Suppressor macrophage treated with lipopolysaccharide for 1 hour (primary cell): ENCODE measurements around the gene CLCN2.

Source experiments
- DNase-seq, 3 donors: peaks; one replicate each; pipeline ENCODE4 v3.0.0-alpha.2; 2020 to 2022

CLCN2 gene

DNA sequence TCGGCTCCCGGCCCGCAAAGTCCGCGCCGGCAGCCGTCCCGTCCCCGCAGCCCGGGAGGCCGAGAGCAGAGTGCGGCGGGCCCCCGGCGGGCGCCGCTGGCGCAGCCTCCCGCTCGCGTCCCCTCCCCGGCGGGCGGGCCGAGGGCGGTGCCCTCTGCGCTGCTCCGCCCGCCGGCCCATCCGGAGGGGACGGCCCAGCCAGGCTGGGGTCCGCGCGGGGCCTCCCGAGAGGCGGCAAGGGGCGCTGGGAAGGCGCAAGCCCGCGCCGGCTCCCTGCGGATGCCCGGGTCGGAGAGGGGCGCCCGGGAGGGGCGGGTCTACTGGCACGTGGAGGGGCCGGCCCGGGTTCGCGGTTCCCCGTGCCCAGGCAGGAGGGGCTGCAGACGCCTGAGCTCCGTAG is at the start of gene CLCN2, which contains the start of gene POLR2H:
Gene CLCN2 (minus strand): TSS at position 74 of the 400 bp plus-strand sequence. CDS start 126 bp downstream, outside the sequence.
Gene POLR2H (plus strand): TSS at position 179 of the 400 bp plus-strand sequence. CDS start 1,783 bp downstream, outside the sequence.
- DNase-seq = peak; percentile 55 to 86 (median 66)

DNA sequence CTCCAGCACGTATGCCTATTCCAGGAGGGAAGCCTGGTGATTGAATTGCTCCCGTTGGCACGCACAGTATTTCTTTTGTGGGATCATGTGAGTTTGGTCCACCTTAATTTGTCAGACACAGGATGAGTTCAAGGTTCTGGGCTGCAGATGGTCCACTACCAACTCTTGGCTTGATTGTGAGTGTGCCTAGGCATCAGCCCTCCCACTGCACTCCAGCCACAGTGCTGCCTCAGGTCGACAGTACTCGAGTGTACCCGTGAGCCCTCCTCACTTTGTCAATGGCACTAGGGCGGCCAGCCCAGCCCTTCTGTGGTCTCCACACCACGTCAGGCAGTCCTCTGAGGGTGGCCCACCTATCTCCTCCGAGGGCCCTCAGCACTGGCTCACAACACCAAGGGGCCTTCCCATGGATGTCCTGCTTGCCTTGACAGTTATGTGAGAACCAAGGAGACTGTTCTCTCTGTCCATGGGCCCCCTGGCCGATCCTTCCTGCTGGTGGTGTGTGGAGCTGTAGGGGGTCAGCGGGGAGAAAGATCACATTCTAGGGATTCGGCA is 48.6 kb upstream of the CLCN2 start:
- DNase-seq = no peak

DNA sequence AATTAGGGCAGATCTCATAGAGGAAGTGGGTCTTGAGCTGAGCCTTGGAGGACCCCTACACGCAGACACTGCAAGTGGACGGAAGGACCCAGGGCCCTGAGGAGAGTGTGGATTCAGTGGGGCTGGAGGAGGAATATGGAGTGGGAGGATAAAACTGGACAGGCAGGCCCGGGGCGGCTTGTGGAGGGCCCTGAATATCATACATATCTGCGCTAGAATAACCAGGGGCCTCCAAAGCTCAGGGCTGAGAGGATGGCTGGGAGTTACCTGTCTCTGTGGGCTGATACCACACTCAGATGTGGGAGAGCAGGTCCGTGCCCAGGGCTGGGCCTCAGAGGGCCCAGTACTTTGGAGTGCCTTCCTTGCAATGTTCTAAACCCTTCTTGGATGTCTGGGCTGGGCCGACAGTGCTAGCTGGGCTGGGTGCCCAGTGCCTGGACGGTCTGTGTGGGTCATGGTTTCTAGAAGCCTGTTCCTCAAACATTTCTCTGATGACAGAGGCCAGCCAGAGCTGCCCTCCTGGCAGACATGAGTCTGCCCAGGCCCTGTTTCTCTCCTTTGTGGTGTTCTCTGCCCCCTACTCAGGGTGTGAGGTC is 48.0 kb upstream of the CLCN2 start:
- DNase-seq = no peak

DNA sequence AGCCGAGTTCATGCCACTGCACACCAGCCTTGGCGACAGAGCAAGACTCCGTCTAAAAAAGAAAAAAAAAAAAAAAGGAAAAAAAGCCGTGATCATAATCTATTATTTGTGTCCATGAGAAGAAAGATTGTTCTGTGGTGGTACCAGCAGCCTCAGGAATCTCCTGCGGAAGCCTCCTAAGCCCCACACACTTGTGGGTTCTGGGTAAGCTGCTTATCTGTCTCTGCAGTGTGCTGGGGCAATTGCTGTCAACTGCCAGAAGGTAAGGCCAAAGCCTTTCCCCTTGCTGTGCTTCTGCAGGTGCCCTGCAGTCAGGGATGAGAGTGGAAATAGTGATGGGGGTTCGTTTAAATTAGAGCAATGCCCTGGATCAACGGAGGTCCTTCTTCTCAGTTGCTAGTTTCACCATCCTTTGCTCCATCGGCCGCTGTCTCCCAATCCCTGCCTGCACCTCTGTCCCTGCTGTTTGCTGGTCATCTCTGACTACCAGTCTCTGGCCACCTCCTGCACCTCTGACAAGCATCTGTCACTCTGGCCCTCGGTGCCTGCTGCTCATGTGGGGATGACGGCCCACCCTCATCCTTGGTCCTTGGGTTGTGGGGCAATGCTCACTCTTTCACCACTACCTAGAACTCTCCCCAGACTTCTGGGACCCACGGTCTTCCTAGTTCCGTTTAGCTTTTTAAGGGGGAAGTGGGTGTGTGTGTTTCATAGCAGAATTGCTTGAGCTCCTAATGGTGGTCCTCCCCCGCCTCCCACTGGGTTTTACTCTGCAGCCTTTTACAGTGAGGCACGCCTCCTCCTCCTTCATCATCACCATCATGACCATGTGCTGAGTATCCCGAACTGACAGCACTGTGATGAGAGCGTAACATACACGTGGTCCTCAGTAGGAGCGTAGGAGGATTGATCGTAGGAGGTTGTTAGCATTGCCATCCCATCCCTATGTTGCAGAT is 43.9 kb upstream of the CLCN2 start:
- peak; percentile 23 to 33 (median 25) for DNase-seq

DNA sequence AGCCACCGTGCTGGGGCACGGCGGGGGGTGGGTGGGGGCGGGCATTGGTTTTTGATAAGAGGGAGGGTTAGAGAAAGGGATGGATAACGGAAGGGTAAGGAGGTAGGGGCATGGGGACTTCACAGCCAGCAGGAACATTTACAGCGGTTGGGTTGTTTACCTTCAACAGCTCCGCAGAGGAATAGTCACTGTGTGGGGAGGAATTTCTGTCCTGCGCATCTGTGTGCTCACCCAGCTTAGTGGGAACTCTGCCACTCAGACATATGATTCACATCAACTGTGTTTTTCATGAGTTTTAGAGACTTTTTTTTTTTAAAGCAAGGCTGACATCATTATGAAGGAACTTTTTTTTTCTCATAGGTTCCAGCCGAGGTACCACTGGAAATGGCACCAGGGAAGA is 38.0 kb upstream of the CLCN2 start:
- no peak for DNase-seq

DNA sequence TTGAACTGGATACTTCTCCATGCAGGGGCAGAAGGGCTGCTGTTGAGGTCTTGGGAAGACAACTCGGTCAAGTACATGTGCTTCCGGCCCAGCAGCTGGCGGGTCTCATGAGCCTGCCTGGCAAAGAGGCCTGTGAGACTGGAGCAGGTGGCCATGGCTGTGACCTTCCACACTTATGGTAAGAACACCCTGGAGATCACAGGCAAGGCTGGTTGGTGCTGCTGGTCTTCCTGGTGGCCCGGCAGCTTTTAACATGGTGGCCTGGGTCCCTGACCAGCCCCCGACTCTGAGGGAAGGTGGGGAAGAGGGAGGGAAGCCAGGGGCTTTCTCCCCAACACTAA is 33.9 kb upstream of the CLCN2 start:
- no peak for DNase-seq

DNA sequence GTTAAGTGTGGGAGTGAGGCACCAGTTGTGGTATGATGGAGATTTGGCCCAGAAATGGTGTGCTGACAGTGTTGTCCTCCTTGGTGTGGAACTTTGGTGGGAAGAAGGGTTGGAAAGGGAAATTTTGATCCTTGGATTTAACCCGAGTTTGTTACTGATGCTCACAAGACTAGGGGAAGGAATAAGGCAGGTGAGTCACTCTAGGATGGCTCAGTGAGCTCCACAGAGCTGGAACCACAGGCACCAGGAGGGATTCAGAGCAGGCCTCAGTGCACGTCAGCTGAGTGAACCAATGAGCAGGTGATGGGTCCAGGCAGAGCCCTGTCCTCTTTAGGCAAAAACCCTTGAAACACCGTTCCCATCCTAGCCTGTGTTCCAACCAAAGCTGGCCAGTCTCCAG is 29.9 kb upstream of the CLCN2 start:
- no peak for DNase-seq

DNA sequence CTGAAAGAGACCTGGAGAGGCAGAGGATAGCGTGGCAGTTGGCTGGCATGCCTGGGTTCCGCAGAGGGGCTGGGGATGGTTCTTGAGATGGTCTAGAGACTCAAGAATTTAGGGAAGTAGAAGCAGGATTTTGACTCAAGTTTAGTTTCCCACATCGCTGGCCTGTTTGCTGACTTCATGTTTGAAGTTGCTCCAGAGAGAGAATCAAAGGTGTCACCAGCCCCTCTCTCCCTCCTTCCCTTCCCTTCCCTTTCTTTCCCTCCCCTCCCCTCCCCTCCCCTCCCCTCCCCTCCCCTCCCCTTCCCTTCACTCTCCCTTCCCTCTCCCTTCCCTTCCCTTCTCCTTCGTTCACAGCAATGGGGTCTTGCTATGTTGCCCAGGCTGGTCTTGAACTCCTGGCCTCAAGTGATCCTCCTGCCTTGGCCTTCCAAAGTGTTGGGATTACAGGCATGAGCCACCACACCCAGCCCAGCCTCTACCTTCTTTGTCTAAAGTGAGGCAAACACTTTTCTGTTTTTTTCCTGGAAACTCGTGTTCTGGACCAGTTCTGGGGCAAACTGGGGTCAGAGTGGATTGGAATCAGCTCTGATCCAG is 28.6 kb upstream of the CLCN2 start:
- DNase-seq = no peak

DNA sequence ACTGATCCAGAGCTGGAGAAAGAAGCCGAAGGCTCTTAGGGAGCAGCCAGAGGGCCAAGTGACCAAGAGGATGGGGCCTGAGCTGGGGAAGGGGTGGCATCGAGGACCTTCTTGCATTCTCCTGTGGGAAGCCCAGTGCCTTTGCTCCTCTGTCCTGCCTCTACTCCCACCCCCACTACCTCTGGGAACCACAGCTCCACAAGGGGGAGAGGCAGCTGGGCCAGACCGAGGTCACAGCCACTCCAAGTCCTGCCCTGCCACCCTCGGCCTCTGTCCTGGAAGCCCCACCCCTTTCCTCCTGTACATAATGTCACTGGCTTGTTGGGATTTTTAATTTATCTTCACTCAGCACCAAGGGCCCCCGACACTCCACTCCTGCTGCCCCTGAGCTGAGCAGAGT is 28.0 kb upstream of the CLCN2 start:
- DNase-seq = no peak

DNA sequence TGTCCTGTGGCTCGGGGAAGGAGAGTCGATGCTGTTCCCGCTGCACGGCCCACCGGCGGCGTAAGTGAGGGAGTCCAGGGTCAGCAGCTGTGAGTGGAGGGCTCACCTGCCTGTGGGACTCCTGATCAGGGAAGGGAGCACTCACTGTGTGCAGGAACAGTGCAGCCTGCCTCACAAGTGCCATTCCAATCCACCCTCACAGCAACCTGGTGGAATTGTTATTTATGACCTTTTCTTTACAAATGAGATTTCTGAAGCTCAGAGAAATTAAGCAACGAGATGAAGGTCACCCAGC is 27.5 kb upstream of the CLCN2 start:
- DNase-seq = no peak

DNA sequence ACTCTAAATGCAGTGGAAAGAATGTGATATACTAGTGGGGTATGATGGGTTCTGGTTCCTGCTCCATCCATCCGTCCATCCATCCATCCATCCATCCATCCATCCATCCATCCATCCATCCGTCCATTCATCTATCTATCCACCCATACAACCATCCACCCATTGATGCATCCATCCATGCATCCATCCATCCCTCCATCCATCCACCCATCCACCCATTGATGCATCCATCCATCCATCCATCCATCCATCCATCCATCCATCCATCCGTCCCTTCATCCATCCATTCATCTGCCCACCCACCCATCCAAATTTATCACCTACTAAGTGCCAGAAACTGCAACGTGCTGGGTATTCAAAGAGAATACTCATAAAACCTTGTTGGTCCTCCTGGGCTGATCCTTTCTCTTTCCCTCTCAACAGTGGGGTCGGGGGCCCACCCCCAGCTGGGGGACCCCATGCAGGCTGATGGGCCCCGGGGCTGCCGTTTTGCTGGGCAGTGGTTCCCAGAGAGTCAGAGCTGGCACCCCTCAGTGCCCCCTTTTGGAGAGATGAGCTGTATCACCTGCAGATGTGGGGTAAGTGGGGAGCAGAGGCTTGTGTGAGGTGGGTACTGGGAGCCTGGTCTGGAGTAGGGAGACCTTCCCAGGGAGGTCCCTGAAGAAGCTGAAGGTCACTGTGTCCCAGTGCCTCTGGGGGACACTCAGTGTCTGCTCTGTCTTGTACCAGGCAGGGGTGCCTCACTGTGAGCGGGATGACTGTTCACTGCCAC is 26.9 kb upstream of the CLCN2 start:
- no peak for DNase-seq

DNA sequence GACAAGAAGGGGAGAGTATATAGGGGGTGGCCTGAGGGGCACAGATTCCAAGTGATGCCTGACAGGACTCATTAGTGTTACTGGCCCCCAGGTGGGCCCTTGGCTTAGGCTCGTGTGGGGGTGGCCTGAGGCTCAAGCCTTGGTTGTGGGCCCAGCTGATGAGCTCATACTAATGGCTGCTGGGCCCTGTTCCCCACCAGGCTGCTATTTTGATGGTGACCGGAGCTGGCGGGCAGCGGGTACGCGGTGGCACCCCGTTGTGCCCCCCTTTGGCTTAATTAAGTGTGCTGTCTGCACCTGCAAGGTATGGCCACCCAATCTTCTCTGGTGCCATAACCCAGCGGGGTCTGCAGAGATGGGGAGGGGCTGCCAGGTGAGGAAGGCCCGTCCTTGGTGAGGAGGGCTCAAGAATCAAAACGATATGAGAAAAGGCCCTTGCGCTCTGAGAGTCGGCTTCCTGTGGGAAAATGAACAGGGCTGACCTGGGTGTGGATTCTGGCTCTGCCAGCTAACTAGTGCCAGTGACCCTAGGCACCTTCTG is 25.8 kb upstream of the CLCN2 start:
- DNase-seq = no peak

DNA sequence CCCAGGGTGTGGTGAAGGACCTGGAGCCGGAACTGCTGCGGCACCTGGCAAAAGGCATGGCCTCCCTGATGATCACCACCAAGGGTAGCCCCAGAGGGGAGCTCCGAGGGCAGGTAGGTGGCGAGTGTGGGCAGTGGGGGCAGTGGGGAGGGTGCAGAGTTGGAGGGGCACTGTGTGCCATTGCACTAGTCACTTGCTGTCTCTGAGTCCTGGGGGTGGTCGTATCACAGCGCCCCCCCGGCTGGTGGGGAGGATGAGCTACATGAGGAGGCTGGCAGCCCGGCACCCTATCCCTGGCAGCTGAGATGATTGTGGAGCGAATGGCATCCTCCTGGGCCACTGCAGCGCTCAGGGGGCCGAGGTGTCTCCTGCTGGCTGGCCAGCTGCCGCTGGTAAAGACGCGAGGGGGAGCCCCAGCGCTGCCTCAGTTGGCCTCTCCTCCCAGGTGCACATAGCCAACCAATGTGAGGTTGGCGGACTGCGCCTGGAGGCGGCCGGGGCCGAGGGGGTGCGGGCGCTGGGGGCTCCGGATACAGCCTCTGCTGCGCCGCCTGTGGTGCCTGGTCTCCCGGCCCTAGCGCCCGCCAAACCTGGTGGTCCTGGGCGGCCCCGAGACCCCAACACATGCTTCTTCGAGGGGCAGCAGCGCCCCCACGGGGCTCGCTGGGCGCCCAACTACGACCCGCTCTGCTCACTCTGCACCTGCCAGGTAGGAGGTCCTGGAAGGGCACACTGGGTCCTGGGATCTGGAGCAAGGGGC is 24.8 kb upstream of the CLCN2 start:
- no peak for DNase-seq

DNA sequence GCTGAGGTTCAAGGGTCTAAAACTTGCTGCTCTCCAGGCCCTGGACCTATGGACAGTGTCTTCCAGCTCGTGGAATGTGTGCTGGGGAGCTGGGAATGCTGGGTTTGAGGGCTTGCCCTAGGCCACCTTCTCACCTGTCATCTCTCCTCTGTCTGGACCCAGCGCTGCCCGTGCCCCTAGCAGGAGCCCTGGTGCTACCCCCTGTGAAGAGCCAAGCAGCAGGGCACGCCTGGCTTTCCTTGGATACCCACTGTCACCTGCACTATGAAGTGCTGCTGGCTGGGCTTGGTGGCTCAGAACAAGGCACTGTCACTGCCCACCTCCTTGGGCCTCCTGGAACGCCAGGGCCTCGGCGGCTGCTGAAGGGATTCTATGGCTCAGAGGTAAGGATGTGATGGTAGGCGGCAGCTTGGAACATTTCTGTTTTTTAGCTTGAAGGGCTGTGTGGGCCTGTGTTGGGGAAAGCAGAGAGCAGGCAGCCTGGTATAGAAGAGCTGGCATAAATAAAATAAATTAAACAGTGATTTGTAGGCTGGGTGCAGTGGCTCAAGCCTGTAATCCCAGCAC is 23.5 kb upstream of the CLCN2 start:
- DNase-seq = no peak

DNA sequence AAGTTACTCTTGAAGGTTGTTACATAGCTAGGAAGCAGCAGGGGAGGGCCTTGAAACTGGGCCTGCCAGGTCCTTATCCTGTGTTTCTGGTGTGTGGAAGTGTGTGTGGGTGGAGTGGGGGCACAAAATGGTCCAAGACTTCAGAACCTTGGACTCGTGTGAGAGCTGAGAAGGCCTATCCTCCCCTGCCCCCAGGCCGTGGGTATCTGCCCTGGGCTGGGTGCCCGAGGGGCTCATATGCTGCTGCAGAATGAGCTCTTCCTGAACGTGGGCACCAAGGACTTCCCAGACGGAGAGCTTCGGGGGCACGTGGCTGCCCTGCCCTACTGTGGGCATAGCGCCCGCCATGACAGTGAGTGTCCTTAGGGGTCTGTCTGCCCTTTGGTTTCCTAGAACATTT is 22.9 kb upstream of the CLCN2 start:
- DNase-seq = no peak

DNA sequence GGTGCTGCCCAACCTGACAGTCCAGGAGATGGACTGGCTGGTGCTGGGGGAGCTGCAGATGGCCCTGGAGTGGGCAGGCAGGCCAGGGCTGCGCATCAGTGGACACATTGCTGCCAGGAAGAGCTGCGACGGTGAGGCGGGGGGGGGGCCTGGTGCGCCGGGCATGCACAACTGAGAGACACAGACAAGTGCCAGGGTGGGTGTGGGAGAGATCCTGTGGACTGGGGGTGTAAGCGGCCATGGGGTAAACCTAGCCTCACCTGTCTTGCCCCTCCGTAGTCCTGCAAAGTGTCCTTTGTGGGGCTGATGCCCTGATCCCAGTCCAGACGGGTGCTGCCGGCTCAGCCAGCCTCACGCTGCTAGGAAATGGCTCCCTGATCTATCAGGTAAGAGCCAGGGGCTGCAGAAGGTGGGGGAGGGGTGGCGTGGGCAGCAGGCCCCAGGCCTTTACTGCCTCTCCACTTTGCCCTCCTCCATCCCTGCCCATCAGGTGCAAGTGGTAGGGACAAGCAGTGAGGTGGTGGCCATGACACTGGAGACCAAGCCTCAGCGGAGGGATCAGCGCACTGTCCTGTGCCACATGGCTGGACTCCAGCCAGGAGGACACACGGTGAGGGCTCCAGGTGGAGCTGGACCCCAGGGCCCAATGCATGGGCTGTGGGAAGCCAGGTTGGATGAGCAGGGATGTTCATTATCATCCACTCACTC is 21.8 kb upstream of the CLCN2 start:
- no peak for DNase-seq

DNA sequence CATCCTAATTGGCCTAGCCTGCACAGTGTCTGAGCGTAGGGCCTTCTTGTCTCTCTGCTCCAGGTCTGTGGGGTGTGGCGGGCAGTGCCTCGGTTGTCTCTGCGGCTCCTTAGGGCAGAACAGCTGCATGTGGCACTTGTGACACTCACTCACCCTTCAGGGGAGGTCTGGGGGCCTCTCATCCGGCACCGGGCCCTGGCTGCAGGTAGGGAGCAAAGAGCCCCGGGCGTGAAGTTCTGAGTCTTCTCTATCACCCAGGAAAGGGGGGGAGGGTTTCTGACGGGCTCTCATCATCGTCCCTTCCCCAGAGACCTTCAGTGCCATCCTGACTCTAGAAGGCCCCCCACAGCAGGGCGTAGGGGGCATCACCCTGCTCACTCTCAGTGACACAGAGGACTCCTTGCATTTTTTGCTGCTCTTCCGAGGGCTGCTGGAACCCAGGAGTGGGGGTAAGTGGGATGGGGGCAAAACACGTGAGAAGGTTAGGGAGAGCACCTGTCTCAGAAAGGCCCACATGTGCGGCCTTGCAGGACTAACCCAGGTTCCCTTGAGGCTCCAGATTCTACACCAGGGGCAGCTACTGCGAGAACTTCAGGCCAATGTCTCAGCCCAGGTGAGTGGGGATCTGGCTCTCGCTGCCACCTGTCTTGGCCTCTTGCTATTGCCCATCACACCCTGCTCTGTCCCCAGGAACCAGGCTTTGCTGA is 21.1 kb upstream of the CLCN2 start:
- no peak for DNase-seq

DNA sequence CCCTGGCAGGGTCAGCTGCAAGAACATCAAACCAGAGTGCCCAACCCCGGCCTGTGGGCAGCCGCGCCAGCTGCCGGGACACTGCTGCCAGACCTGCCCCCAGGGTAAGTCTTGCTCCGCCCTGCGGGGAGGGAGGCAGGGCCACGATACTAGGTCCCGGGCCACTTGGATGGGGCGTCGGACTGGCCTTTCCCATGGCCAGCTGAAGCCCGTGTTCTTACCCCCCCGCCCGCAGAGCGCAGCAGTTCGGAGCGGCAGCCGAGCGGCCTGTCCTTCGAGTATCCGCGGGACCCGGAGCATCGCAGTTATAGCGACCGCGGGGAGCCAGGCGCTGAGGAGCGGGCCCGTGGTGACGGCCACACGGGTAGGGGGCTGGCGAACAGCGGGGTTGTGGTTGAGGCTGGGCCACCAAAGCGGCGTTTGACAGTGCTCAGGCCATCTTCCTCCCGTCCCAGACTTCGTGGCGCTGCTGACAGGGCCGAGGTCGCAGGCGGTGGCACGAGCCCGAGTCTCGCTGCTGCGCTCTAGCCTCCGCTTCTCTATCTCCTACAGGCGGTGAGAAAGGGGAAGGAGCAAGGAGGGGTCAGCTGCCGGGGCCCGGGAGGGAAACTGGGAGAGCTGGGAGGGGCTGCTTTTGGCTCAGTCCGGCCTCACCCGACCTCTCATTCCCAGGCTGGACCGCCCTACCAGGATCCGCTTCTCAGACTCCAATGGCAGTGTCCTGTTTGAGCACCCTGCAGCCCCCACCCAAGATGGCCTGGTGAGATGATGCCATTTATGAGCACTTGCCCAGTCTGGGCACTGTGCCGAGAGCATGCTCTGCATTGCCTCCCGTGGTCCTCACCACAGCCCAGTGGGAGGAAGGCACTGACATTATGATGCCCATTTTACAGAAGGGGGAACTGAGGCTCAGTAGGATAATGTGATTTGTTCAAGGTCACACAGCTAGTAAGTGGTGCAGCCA is 20.1 kb upstream of the CLCN2 start:
- DNase-seq = peak; percentile 46 to 74 (median 63)
